IMR-90 (cell line): Measurements from ENCODE around the gene RAB40C. TPM values are rescaled to one million over a fixed set of nuclear protein-coding genes. Genes with fewer than 3 reads are reported as not detected.

ENCODE experiments used
- ATAC-seq: fragments of 200-7000 bp; cut with Tn5 transposase; 2 replicates; pipeline ENCODE4 v1.9.1; 2020; ENCODE audit warnings: low read depth, mild to moderate bottlenecking, moderate library complexity
- BruUV-seq: library from RNA; stranded (reverse); fragments of 400-500 nt; replicated peaks from 2 replicates; lab custom pipeline; 2021; lab: Mats Ljungman, UMichigan
- CTCF ChIA-PET: fragments of 300-600 bp; formaldehyde crosslinking; extraction: SDS; loops from one replicate; lab custom pipeline; 2021; ENCODE audit warnings: antibody characterized with exemption; lab: Yijun Ruan, JAX
- POLR2A ChIA-PET: fragments of 300-600 bp; sonication (Branson Sonifier 250); formaldehyde crosslinking; loops from one replicate; lab custom pipeline; 2022; ENCODE audit warnings: antibody characterized with exemption; ENCODE audit not compliant: unreplicated experiment; lab: Charles Lee
- DNase-seq: peaks from one replicate; pipeline ENCODE4 v3.0.0; 2013
- H2AFZ ChIP-seq: replicated peaks from 2 replicates; pipeline ENCODE3; 2013; ENCODE audit warnings: low read length, mild to moderate bottlenecking; ENCODE audit not compliant: poor library complexity
- H2AK5ac ChIP-seq: 2 replicates; pipeline ENCODE4 v1.6.1; 2013; ENCODE audit warnings: low read depth, low read length, inconsistent platforms
- H2AK9ac ChIP-seq: replicated peaks from 2 replicates; pipeline ENCODE3; 2013; ENCODE audit warnings: mild to moderate bottlenecking, low read depth, low read length, moderate library complexity; ENCODE audit not compliant: poor library complexity
- H2BK120ac ChIP-seq: 2 replicates; pipeline ENCODE4 v1.6.1; 2013; ENCODE audit warnings: low read depth, low read length, inconsistent platforms
- H2BK15ac ChIP-seq: 3 replicates; pipeline ENCODE4 v1.6.1; 2013; ENCODE audit warnings: low read depth, low read length, inconsistent platforms
- H2BK20ac ChIP-seq: 2 replicates; pipeline ENCODE4 v1.6.1; 2013; ENCODE audit warnings: low read depth, mild to moderate bottlenecking, inconsistent platforms, low read length, moderate library complexity
- H2BK5ac ChIP-seq: 2 replicates; pipeline ENCODE4 v1.6.1; 2013; ENCODE audit warnings: mild to moderate bottlenecking, low read depth, low read length, inconsistent platforms; ENCODE audit not compliant: poor library complexity, severe bottlenecking
- H3K14ac ChIP-seq: replicated peaks from 2 replicates; pipeline ENCODE4 v1.6.1; 2013; ENCODE audit warnings: low read depth, low read length, inconsistent platforms
- H3K18ac ChIP-seq: 2 replicates; pipeline ENCODE4 v1.6.1; 2013; ENCODE audit warnings: low read depth, low read length, control low read depth
- H3K23ac ChIP-seq: 2 replicates; pipeline ENCODE4 v1.6.1; 2013; ENCODE audit warnings: low read depth, low read length, inconsistent platforms
- H3K27ac ChIP-seq: 2 replicates; pipeline ENCODE4 v1.5.1; 2013; ENCODE audit warnings: mild to moderate bottlenecking, control low read depth, low read length; ENCODE audit not compliant: insufficient read depth
- H3K27me3 ChIP-seq: 2 replicates; pipeline ENCODE4 v1.6.1; 2013; ENCODE audit warnings: low read length; ENCODE audit not compliant: control insufficient read depth, insufficient read depth
- H3K36me3 ChIP-seq: 2 replicates; pipeline ENCODE4 v1.6.1; 2013; ENCODE audit warnings: low read length, mixed read lengths; ENCODE audit not compliant: control insufficient read depth, insufficient read depth
- H3K4ac ChIP-seq: 2 replicates; pipeline ENCODE4 v1.6.1; 2013; ENCODE audit warnings: low read depth, low read length, inconsistent platforms
- H3K4me1 ChIP-seq: 2 replicates; pipeline ENCODE4 v1.6.1; 2013; ENCODE audit warnings: low read length, mixed read lengths; ENCODE audit not compliant: control insufficient read depth, insufficient read depth
- H3K4me2 ChIP-seq: 2 replicates; pipeline ENCODE4 v1.6.1; 2013; ENCODE audit warnings: low read depth, mild to moderate bottlenecking, control low read depth, low read length, moderate library complexity
- H3K4me3 ChIP-seq: 2 replicates; pipeline ENCODE4 v1.5.1; 2013; ENCODE audit warnings: low read depth, mild to moderate bottlenecking, control low read depth, low read length, moderate library complexity; ENCODE audit not compliant: insufficient read depth
- H3K56ac ChIP-seq: 2 replicates; pipeline ENCODE4 v1.6.1; 2013; ENCODE audit warnings: low read length, inconsistent platforms; ENCODE audit not compliant: insufficient read depth; ENCODE audit errors: extremely low read depth
- H3K79me1 ChIP-seq, 2 experiments: 2 replicates each; pipeline ENCODE4 v1.6.1; 2013; ENCODE audit warnings: low read length in 2 of 2, inconsistent platforms in 1 of 2, low read depth in 1 of 2
- H3K9ac ChIP-seq: 2 replicates; pipeline ENCODE4 v1.6.1; 2013; ENCODE audit warnings: low read depth, low read length, control low read depth
- H3K9me1 ChIP-seq: 2 replicates; pipeline ENCODE4 v1.6.1; 2013; ENCODE audit warnings: low read length, inconsistent platforms; ENCODE audit not compliant: insufficient read depth
- H3K9me3 ChIP-seq: 2 replicates; pipeline ENCODE4 v1.6.1; 2013; ENCODE audit warnings: low read length; ENCODE audit not compliant: control insufficient read depth, insufficient read depth
- H4K20me1 ChIP-seq: 2 replicates; pipeline ENCODE4 v1.6.1; 2013; ENCODE audit warnings: low read length, inconsistent platforms; ENCODE audit not compliant: insufficient read depth
- H4K5ac ChIP-seq: 2 replicates; pipeline ENCODE4 v1.6.1; 2013; ENCODE audit warnings: mild to moderate bottlenecking, low read depth, low read length, control low read depth
- H4K8ac ChIP-seq, 2 experiments: 2 replicates each; pipeline ENCODE4 v1.6.1; 2013; ENCODE audit warnings: low read depth in 2 of 2, low read length in 2 of 2, control low read depth in 1 of 2, inconsistent platforms in 1 of 2
- H4K91ac ChIP-seq: 2 replicates; pipeline ENCODE4 v1.6.1; 2013; ENCODE audit warnings: low read depth, low read length, inconsistent platforms; ENCODE audit not compliant: insufficient read depth
- BHLHE40 ChIP-seq: fragments of 150-350 bp; IDR thresholded peaks from 2 replicates; pipeline ENCODE4 v1.6.1; 2016; ENCODE audit warnings: mild to moderate bottlenecking, low read depth, low read length
- CEBPB ChIP-seq: IDR thresholded peaks from 2 replicates; pipeline ENCODE4 v1.6.1; 2012; ENCODE audit warnings: low read depth, low read length, improper control_type of control experiment
- CHD1 ChIP-seq: IDR thresholded peaks from 2 replicates; pipeline ENCODE4 v1.6.1; 2012; ENCODE audit warnings: low read depth, low read length, improper control_type of control experiment
- CTCF ChIP-seq: conservative IDR thresholded peaks from 2 replicates; pipeline ENCODE4 v1.5.1; 2012; ENCODE audit warnings: mild to moderate bottlenecking, low read depth, low read length, improper control_type of control experiment
- ELK1 ChIP-seq: fragments of 150-350 bp; IDR thresholded peaks from 2 replicates; pipeline ENCODE4 v1.6.1; 2016; ENCODE audit warnings: low read depth, mild to moderate bottlenecking, low read length, moderate library complexity, borderline replicate concordance
- MAFK ChIP-seq: IDR thresholded peaks from 2 replicates; pipeline ENCODE4 v1.6.1; 2012; ENCODE audit warnings: low read depth, low read length, improper control_type of control experiment
- MAZ ChIP-seq: IDR thresholded peaks from 2 replicates; pipeline ENCODE4 v1.6.1; 2012; ENCODE audit warnings: low read depth, mild to moderate bottlenecking, low read length, improper control_type of control experiment, moderate library complexity, borderline replicate concordance
- MXI1 ChIP-seq: IDR thresholded peaks from 2 replicates; pipeline ENCODE4 v1.6.1; 2012; ENCODE audit warnings: low read depth, mild to moderate bottlenecking, low read length, moderate library complexity, borderline replicate concordance
- POLR2A ChIP-seq: IDR thresholded peaks from 2 replicates; pipeline ENCODE4 v1.6.1; 2012; ENCODE audit warnings: mild to moderate bottlenecking, low read depth, low read length
- RAD21 ChIP-seq: IDR thresholded peaks from 2 replicates; pipeline ENCODE4 v1.6.1; 2012; ENCODE audit warnings: low read length, improper control_type of control experiment
- RCOR1 ChIP-seq: IDR thresholded peaks from 2 replicates; pipeline ENCODE4 v1.6.1; 2012; ENCODE audit warnings: mild to moderate bottlenecking, low read length, improper control_type of control experiment; ENCODE audit not compliant: insufficient replicate concordance
- RFX5 ChIP-seq: IDR thresholded peaks from 2 replicates; pipeline ENCODE4 v1.8.0; 2012; ENCODE audit warnings: low read depth, mild to moderate bottlenecking, low read length, moderate library complexity
- SMC3 ChIP-seq: fragments of 150-350 bp; IDR thresholded peaks from 2 replicates; pipeline ENCODE4 v1.6.1; 2016; ENCODE audit warnings: low read depth, mild to moderate bottlenecking, antibody characterized with exemption, low read length, moderate library complexity
- USF2 ChIP-seq: fragments of 150-350 bp; IDR thresholded peaks from 2 replicates; pipeline ENCODE4 v1.6.1; 2017; ENCODE audit warnings: mild to moderate bottlenecking, antibody characterized with exemption, low read length, low read depth
- WGBS, 2 experiments: methylation state at CpG; one replicate each; pipeline versions ENCODE4 v1.1.5 to v1.1.7; 2013; ENCODE audit warnings: missing lambda C conversion rate in 2 of 2; ENCODE audit not compliant: insufficient read length in 1 of 2; ENCODE audit errors: extremely low coverage in 2 of 2; 5-methylcytosine and 5-hydroxymethylcytosine counted together
- dilution Hi-C: fragments of 300-500 bp; cut with HindIII; formaldehyde crosslinking; loops from one replicate; pipeline ENCODE4 v1.14.3; 2018; ENCODE audit warnings: low sequenced_read_pairs; ENCODE audit not compliant: unreplicated experiment
- in situ Hi-C: fragments of 300-500 bp; cut with MboI; formaldehyde crosslinking; loops from 3 replicates; pipeline ENCODE4 v1.14.3; 2019; ENCODE audit warnings: low sequenced_read_pairs, inconsistent platforms, mixed read lengths
- intact Hi-C: fragments of 100-400 bp; cut with micrococcal nuclease; formaldehyde crosslinking; loops from 2 replicates; pipeline ENCODE4 v1.10.0; 2022
- polyA plus RNA-seq, 3 experiments: library from polyadenylated mRNA; depleted of rRNA; stranded (reverse); fragments of >200 nt; gene quantifications; 2 replicates each; pipeline ENCODE4 v1.2.3, GENCODE V29; 2012; ENCODE audit warnings: low replicate concordance in 1 of 3
- total RNA-seq: library from RNA; depleted of rRNA; stranded (reverse); fragments of >200 nt; gene quantifications from 2 replicates; pipeline ENCODE4 v1.2.3, GENCODE V29; 2012

RAB40C gene
- total and polyA plus RNA-seq, 2 of the 4 experiments (the other 2 are of a cell fraction) = 6.8 to 13.7 TPM

GRCh38 chr16:546909-547770 is 42.7 kb upstream of the RAB40C start:
- no peak overlapping the region for H3K27ac ChIP-seq
- H2AFZ ChIP-seq = no peak overlapping the region
- peaks cover 25% of the 10 kb centered on the region for H3K36me3 ChIP-seq
- H2AK9ac ChIP-seq = no peak overlapping the region
- BruUV-seq = no TSS peak
- dilution Hi-C loops = no loop called here
- intact Hi-C loops = no loop called here
- H4K91ac ChIP-seq = no peak overlapping the region
- no peak overlapping the region for H3K56ac ChIP-seq
- peak; percentile 16 for DNase-seq
- no peaks in the 10 kb centered on the region; the same call in 1 of the 2 replicates for H3K9me1 ChIP-seq
- no peak overlapping the region for H2BK20ac ChIP-seq
- no peak overlapping the region for H3K4me3 ChIP-seq
- H2BK5ac ChIP-seq = no peak overlapping the region
- H4K20me1 ChIP-seq = peaks cover 36% of the 10 kb centered on the region
- no peak overlapping the region for H3K23ac ChIP-seq
- no peaks in the 10 kb centered on the region for H3K27me3 ChIP-seq
- H3K4ac ChIP-seq = no peak overlapping the region
- no peak overlapping the region for H3K9ac ChIP-seq
- H3K4me2 ChIP-seq = no peak overlapping the region
- no peak overlapping the region for H2AK5ac ChIP-seq
- H3K18ac ChIP-seq = no peak overlapping the region
- no peaks in the 10 kb centered on the region for H3K9me3 ChIP-seq
- no peak overlapping the region for H4K5ac ChIP-seq
- ATAC-seq = no peak
- H3K79me1 ChIP-seq = peaks cover 1 to 16% of the 10 kb centered on the region in 2 experiments; a peak in 2 of 4 replicates
- WGBS, 2 experiments = 88% methylated on average over 24 of the region's 60 CpGs; no CpG with 5 or more reads in 1 of the 2 experiments
- CTCF ChIA-PET = no interaction called here
- H3K14ac ChIP-seq = no peak overlapping the region
- no peak overlapping the region for H2BK120ac ChIP-seq
- H2BK15ac ChIP-seq = no peak overlapping the region
- in situ Hi-C loops = no loop called here
- POLR2A ChIA-PET = no interaction called here
- H4K8ac ChIP-seq = no peak overlapping the region
- H3K4me1 ChIP-seq = no peaks in the 10 kb centered on the region
- TF ChIP-seq CEBPB (no peak), POLR2A (no peak), BHLHE40 (no peak), USF2 (no peak), RAD21 (peak; percentile 49), MXI1 (no peak), MAFK (no peak), RFX5 (no peak), MAZ (peak; percentile 56; the same call in 1 of the 2 replicates), CTCF (peak; percentile 52), RCOR1 (no peak), SMC3 (peak; percentile 28; the same call in 1 of the 2 replicates), ELK1 (no peak), CHD1 (no peak)
